ENCODE data around the gene KDR.

Gene KDR

GRCh38 chr4:55075823-55076716 is 49.3 kb downstream of the KDR start:
- Histone ChIP-seq H3K4me3 (ENCODE audit: insufficient read depth, low read length, poor library complexity, severe bottlenecking) (no peak overlapping the region), H3K79me2 (ENCODE audit: insufficient read depth, low read length) (no peaks in the 10 kb centered on the region), H3K9me2 (replicated peaks; ENCODE audit: insufficient read depth, low read length) (no peaks in the 10 kb centered on the region), H3K4me2 (ENCODE audit: low read depth, low read length, poor library complexity, severe bottlenecking) (no peak overlapping the region), H2AFZ (ENCODE audit: low read depth, low read length, severe bottlenecking) (no peak overlapping the region), H3K9me3 (ENCODE audit: insufficient read depth, low read length) (no peaks in the 10 kb centered on the region), H3K9ac (ENCODE audit: low read length) (no peak overlapping the region), H3F3A (ENCODE audit: insufficient read depth) (no peaks in the 10 kb centered on the region), H4K20me1 (ENCODE audit: low read depth, low read length) (no peaks in the 10 kb centered on the region), H3K36me3 (ENCODE audit: low read length) (no peaks in the 10 kb centered on the region), H3K27me3 (ENCODE audit: low read length) (no peaks in the 10 kb centered on the region), H3K27ac (ENCODE audit: low read depth, low read length) (no peak overlapping the region)
- TF ChIP-seq EZH2phosphoT487 (conservative IDR thresholded peaks at IDR 0.05; ENCODE audit: low read length) (no peak), CTCF (IDR thresholded peaks at IDR 0.05; ENCODE audit: insufficient read depth, low read length, poor library complexity, severe bottlenecking) (no peak)

GRCh38 chr4:55075376-55075775 is 50.0 kb downstream of the KDR start:
- no peak overlapping the region for H3K9ac ChIP-seq (ENCODE audit: low read length)
- H4K20me1 ChIP-seq (ENCODE audit: low read depth, low read length), result no peaks in the 10 kb centered on the region
- H3K9me2 ChIP-seq (replicated peaks; ENCODE audit: insufficient read depth, low read length), result no peaks in the 10 kb centered on the region
- H3F3A ChIP-seq (ENCODE audit: insufficient read depth), result no peaks in the 10 kb centered on the region
- TF ChIP-seq CTCF (IDR thresholded peaks at IDR 0.05; ENCODE audit: insufficient read depth, low read length, poor library complexity, severe bottlenecking) (no peak), EZH2phosphoT487 (conservative IDR thresholded peaks at IDR 0.05; ENCODE audit: low read length) (no peak)
- no peaks in the 10 kb centered on the region for H3K36me3 ChIP-seq (ENCODE audit: low read length)
- no peaks in the 10 kb centered on the region for H3K79me2 ChIP-seq (ENCODE audit: insufficient read depth, low read length)
- H3K4me2 ChIP-seq (ENCODE audit: low read depth, low read length, poor library complexity, severe bottlenecking), result no peak overlapping the region
- no peak overlapping the region for H2AFZ ChIP-seq (ENCODE audit: low read depth, low read length, severe bottlenecking)
- H3K27ac ChIP-seq (ENCODE audit: low read depth, low read length), result no peak overlapping the region
- H3K27me3 ChIP-seq (ENCODE audit: low read length), result no peaks in the 10 kb centered on the region
- no peak overlapping the region for H3K4me3 ChIP-seq (ENCODE audit: insufficient read depth, low read length, poor library complexity, severe bottlenecking)
- no peaks in the 10 kb centered on the region for H3K9me3 ChIP-seq (ENCODE audit: insufficient read depth, low read length)

- H2AFZ ChIP-seq (ENCODE audit: low read depth, low read length, severe bottlenecking), result no peak overlapping the region
- H3K9ac ChIP-seq (ENCODE audit: low read length), result no peak overlapping the region
- H3K4me2 ChIP-seq (ENCODE audit: low read depth, low read length, poor library complexity, severe bottlenecking), result no peak overlapping the region
- H4K20me1 ChIP-seq (ENCODE audit: low read depth, low read length), result no peaks in the 10 kb centered on the region
- no peaks in the 10 kb centered on the region for H3K36me3 ChIP-seq (ENCODE audit: low read length)
- no peaks in the 10 kb centered on the region for H3K9me3 ChIP-seq (ENCODE audit: insufficient read depth, low read length)
- no peaks in the 10 kb centered on the region for H3K27me3 ChIP-seq (ENCODE audit: low read length)
- H3K27ac ChIP-seq (ENCODE audit: low read depth, low read length), result no peak overlapping the region
- H3K9me2 ChIP-seq (replicated peaks; ENCODE audit: insufficient read depth, low read length), result no peaks in the 10 kb centered on the region
- no peak overlapping the region for H3K4me3 ChIP-seq (ENCODE audit: insufficient read depth, low read length, poor library complexity, severe bottlenecking)
- H3F3A ChIP-seq (ENCODE audit: insufficient read depth), result no peaks in the 10 kb centered on the region
- TF ChIP-seq EZH2phosphoT487 (conservative IDR thresholded peaks at IDR 0.05; ENCODE audit: low read length) (no peak), CTCF (IDR thresholded peaks at IDR 0.05; ENCODE audit: insufficient read depth, low read length, poor library complexity, severe bottlenecking) (no peak)
- no peaks in the 10 kb centered on the region for H3K79me2 ChIP-seq (ENCODE audit: insufficient read depth, low read length)
Measured at GRCh38 chr4:55074386-55074785, 51.0 kb downstream of the KDR start.

Measured in SU-DHL-6 (cell line).